GM23248 (cell line): ENCODE data around the gene CLDN7.

Experiments
- EZH2 ChIP-seq: fragments of 200-600 bp; sonication (generic); IDR thresholded peaks from 2 replicates; pipeline ENCODE4 v1.6.1; 2018; ENCODE audit warnings: antibody characterized with exemption, mild to moderate bottlenecking; ENCODE audit not compliant: insufficient read depth, poor library complexity, severe bottlenecking
- EZH2phosphoT487 ChIP-seq: fragments of 200-600 bp; sonication (generic); IDR thresholded peaks from 2 replicates; pipeline ENCODE4 v1.6.1; 2018; ENCODE audit warnings: antibody characterized with exemption, moderate library complexity, mild to moderate bottlenecking, low read depth; ENCODE audit not compliant: insufficient read depth

DNA sequence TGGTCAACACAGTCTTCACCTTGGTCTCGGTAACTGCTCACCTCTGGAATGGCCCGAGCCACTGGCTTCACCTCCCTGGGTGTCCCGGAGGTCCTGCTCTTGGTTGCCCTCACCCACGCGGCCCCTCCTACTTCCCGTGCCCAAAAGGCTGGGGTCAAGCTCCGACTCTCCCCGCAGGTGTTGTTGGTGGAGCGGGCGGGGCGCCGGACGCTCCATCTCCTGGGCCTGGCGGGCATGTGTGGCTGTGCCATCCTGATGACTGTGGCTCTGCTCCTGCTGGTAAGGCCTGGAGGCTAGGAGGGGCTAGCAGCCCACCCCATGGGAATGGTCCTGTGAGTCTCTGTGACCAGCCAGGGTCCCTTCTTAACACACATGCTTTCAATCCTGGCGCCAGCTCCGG, 22.6 kb upstream of the CLDN7 start:
- TF ChIP-seq EZH2phosphoT487, result no peak
- TF ChIP-seq EZH2, result no peak
